Endothelial cell of umbilical vein (primary cell): ENCODE data around the gene H2AZ2. TPM values are rescaled to one million over a fixed set of nuclear protein-coding genes. Genes with fewer than 3 reads are reported as not detected.

Source experiments
- BruUV-seq: library from RNA; stranded (reverse); fragments of 400-500 nt; replicated peaks from 2 replicates; lab custom pipeline; 2021; lab: Mats Ljungman, UMichigan
- CTCF ChIA-PET: fragments of 300-600, 350-600 bp; sonication (Branson Sonifier 250); formaldehyde crosslinking; loops from one replicate; lab custom pipeline; 2021; ENCODE audit warnings: antibody characterized with exemption, inconsistent platforms; lab: Charles Lee
- POLR2A ChIA-PET: fragments of 300-600, 350-600 bp; sonication (Branson Sonifier 250); formaldehyde crosslinking; loops from one replicate; lab custom pipeline; 2021; ENCODE audit warnings: antibody characterized with exemption, inconsistent platforms; lab: Charles Lee
- DNase-seq: peaks from one replicate; pipeline ENCODE4 v3.0.0-alpha.2; 2011; ENCODE audit warnings: low read depth, low spot score
- FAIRE-seq: peaks from 2 replicates; lab custom pipeline; 2011; peaks lifted over from hg19 to GRCh38; lab: Jason Lieb, UNC
- H2AFZ ChIP-seq: 2 replicates; pipeline ENCODE4 v1.6.0; 2012; ENCODE audit warnings: low read depth, low read length, control low read depth, inconsistent platforms
- H3K27ac ChIP-seq: 2 replicates; pipeline ENCODE4 v1.5.1; 2011; ENCODE audit warnings: low read depth, mild to moderate bottlenecking, control low read depth, low read length, moderate library complexity; ENCODE audit not compliant: insufficient read depth
- H3K27me3 ChIP-seq, 2 experiments: 2 replicates each; pipeline versions ENCODE4 v1.6.0 to v1.6.1; 2011; ENCODE audit warnings: low read length in 2 of 2, mixed read lengths in 1 of 2; ENCODE audit not compliant: control insufficient read depth in 2 of 2, insufficient read depth in 2 of 2
- H3K36me3 ChIP-seq, 2 experiments: 2 replicates in 1 of 2; 3 replicates in 1 of 2; pipeline ENCODE4 v1.5.1; 2011; ENCODE audit warnings: low read length in 2 of 2, mild to moderate bottlenecking in 1 of 2, moderate library complexity in 1 of 2; ENCODE audit not compliant: control insufficient read depth in 2 of 2, insufficient read depth in 2 of 2; ENCODE audit errors: extremely low read depth in 1 of 2
- H3K4me1 ChIP-seq: 3 replicates; pipeline ENCODE4 v1.5.1; 2011; ENCODE audit warnings: mild to moderate bottlenecking, low read length; ENCODE audit not compliant: control insufficient read depth, insufficient read depth; ENCODE audit errors: extremely low read depth
- H3K4me2 ChIP-seq: 2 replicates; pipeline ENCODE4 v1.6.1; 2011; ENCODE audit warnings: low read length, control low read depth, mixed read lengths; ENCODE audit not compliant: insufficient read depth
- H3K4me3 ChIP-seq, 3 experiments: fragments of 200-600 bp in 1 of 3; sonication (generic), shearing (Covaris generic) in 1 of 3; replicated peaks in 1 of 3; 2 replicates each; pipeline ENCODE4 v1.5.1; 2011 to 2016; ENCODE audit warnings: control low read depth in 3 of 3, low read length in 3 of 3, mild to moderate bottlenecking in 2 of 3, inconsistent platforms in 1 of 3, low read depth in 1 of 3, moderate library complexity in 1 of 3; ENCODE audit not compliant: insufficient read depth in 1 of 3
- H3K79me2 ChIP-seq: 2 replicates; pipeline ENCODE4 v1.6.0; 2012; ENCODE audit warnings: low read length, inconsistent platforms; ENCODE audit not compliant: control insufficient read depth, insufficient read depth
- H3K9ac ChIP-seq: replicated peaks from 2 replicates; pipeline ENCODE3; 2011; ENCODE audit warnings: low read length, control low read depth; ENCODE audit not compliant: insufficient read depth; ENCODE audit errors: extremely low read depth
- H3K9me1 ChIP-seq: replicated peaks from 3 replicates; pipeline ENCODE4 v1.6.0; 2011; ENCODE audit warnings: mild to moderate bottlenecking, low read length; ENCODE audit not compliant: control insufficient read depth, insufficient read depth; ENCODE audit errors: extremely low read depth
- H3K9me3 ChIP-seq: replicated peaks from 2 replicates; pipeline ENCODE4 v1.5.1; 2012; ENCODE audit warnings: low read length, inconsistent platforms; ENCODE audit not compliant: control insufficient read depth, insufficient read depth
- H4K20me1 ChIP-seq: replicated peaks from 2 replicates; pipeline ENCODE3; 2011; ENCODE audit warnings: mild to moderate bottlenecking, low read length; ENCODE audit not compliant: control insufficient read depth, insufficient read depth; ENCODE audit errors: extremely low read depth
- CTCF ChIP-seq, 2 donors: IDR thresholded peaks; 1 replicate in 1 of 2; 2 replicates in 1 of 2; pipeline ENCODE4 v1.5.1; 2011; ENCODE audit warnings: low read length in 2 of 2, mild to moderate bottlenecking in 2 of 2, moderate library complexity in 2 of 2, control low read depth in 1 of 2, inconsistent platforms in 1 of 2, low read depth in 1 of 2; ENCODE audit not compliant: insufficient read depth in 1 of 2; ENCODE audit errors: extremely low read depth in 1 of 2
- EZH2 ChIP-seq: IDR thresholded peaks from 2 replicates; pipeline ENCODE4 v1.6.1; 2012; ENCODE audit warnings: borderline replicate concordance, low read depth, mild to moderate bottlenecking, moderate library complexity, low read length, inconsistent platforms; ENCODE audit not compliant: severe bottlenecking
- FOS ChIP-seq: IDR thresholded peaks from 2 replicates; pipeline ENCODE4 v1.6.1; 2011; ENCODE audit warnings: mild to moderate bottlenecking, low read length, moderate library complexity, borderline replicate concordance; ENCODE audit not compliant: insufficient read depth
- GATA2 ChIP-seq: IDR thresholded peaks from 2 replicates; pipeline ENCODE4 v1.7.0; 2011; ENCODE audit warnings: low read depth, mild to moderate bottlenecking, moderate library complexity, mixed read lengths, low read length; ENCODE audit not compliant: insufficient read length, insufficient read depth
- JUN ChIP-seq: IDR thresholded peaks from 2 replicates; pipeline ENCODE4 v1.6.1; 2011; ENCODE audit warnings: borderline replicate concordance, low read depth; ENCODE audit not compliant: insufficient read length, insufficient read depth
- MAX ChIP-seq: IDR thresholded peaks from 2 replicates; pipeline ENCODE4 v1.6.1; 2011; ENCODE audit not compliant: insufficient read depth, insufficient read length
- MYC ChIP-seq: IDR thresholded peaks from one replicate; pipeline ENCODE4 v1.6.1; 2011; ENCODE audit warnings: mild to moderate bottlenecking, low read depth, low read length
- POLR2A ChIP-seq: IDR thresholded peaks from 2 replicates; pipeline ENCODE4 v1.6.1; 2012; ENCODE audit warnings: low read depth, mild to moderate bottlenecking, control low read depth, low read length
- POLR2AphosphoS5 ChIP-seq: IDR thresholded peaks from 2 replicates; pipeline ENCODE4 v1.6.1; 2012; ENCODE audit warnings: low read depth, mild to moderate bottlenecking, control low read depth, low read length, moderate library complexity; ENCODE audit not compliant: insufficient read depth
- dilution Hi-C: fragments of 300-500 bp; cut with MboI; formaldehyde crosslinking; loops from one replicate; pipeline ENCODE4 v1.15.0; 2019; ENCODE audit warnings: low sequenced_read_pairs; ENCODE audit not compliant: extremely low pct_ligation_motif_present
- intact Hi-C: fragments of 100-400 bp; cut with micrococcal nuclease; formaldehyde crosslinking; loops from one replicate; pipeline ENCODE4 v1.10.0; 2022
- polyA plus RNA-seq, 4 experiments: library from polyadenylated mRNA; depleted of rRNA in 3 of 4; stranded (reverse) in 3 of 4; unstranded in 1 of 4; fragments of >200 nt; gene quantifications; 2 replicates each; pipeline versions ENCODE4 v1.2.1 to v1.2.3, GENCODE V29; 2011 to 2012; ENCODE audit warnings: missing spikeins in 1 of 4
- total RNA-seq: library from RNA; stranded (reverse); gene quantifications from 2 replicates; pipeline ENCODE4 v1.2.3, GENCODE V29; 2021

Gene H2AZ2
- total and polyA plus RNA-seq, 2 donors (not counting 3 experiments of a cell fraction or from before 2014, with no cell fraction given): 225 to 232 TPM

DNA sequence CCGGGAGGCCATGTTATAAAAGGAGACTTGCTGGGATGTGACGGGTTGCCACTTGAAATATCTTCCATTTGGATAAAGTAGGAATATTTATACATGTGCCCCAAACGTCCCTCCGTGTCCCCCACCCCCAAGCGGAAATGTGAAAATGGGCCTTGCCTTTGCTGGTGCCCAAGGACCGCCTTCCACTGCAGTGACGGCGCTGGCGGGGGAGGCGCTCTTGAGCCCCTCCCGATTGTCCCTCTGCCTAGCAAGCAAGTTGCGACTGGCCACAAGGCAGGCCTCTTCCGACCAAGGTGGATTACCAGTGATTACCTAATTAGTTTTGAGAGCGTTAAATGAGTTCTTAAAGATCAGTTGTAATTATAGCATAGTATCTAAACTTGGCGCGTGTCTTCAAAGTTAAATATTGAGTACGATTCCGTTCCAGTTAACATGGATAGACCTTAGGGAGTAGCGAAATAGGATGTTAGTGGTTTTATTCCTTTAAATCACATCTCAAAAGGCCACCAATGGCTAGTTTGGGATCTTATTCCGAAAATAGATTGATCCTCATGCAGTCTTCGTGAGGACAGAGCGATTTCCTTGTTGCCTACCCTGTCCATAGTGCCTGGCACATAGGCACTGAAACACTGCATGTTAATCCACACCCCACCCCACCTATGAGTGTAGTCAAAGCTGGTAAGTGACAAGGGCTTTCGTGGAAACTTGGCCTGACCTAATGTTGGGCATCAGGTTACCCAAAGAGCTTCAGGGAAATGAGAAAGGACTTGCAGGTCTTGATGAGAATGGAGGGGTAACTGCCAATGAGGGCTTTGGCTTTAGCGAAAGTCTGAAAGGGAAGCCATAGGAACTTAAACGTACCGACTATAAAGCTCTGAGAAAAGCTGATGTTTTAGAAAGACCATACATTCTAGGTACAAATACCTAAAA is 50.3 kb downstream of the H2AZ2 start:
- Histone ChIP-seq H3K4me3 (peak overlapping the region; percentile 91 to 93 (median 93)), H3K36me3 (peaks cover 18 to 25% of the 10 kb centered on the region in 2 experiments), H3K79me2 (peaks cover 50% of the 10 kb centered on the region), H2AFZ (no peak overlapping the region), H3K27me3 (no peaks in the 10 kb centered on the region), H3K9me1 (no peaks in the 10 kb centered on the region), H3K4me1 (peaks cover 10% of the 10 kb centered on the region), H3K4me2 (peak overlapping the region; percentile 91), H4K20me1 (peaks cover 10% of the 10 kb centered on the region), H3K9ac (peak overlapping the region; percentile 100), H3K9me3 (no peaks in the 10 kb centered on the region), H3K27ac (peak overlapping the region; percentile 97)
- BruUV-seq: TSS peak; percentile 31
- DNase-seq (peak; percentile 90), FAIRE-seq (peak; percentile 87)
- ChIA-PET CTCF (interaction anchor here (1.0 to 2.4 kb wide), 5 partner anchors 11 to 209 kb away, joined by 3 to 14 read pairs (median 4); partner anchors contain the start of gene H2AZ2), POLR2A (interaction anchor here (0.9 to 1.5 kb wide), 5 partner anchors 26 to 206 kb away, joined by 3 to 10 read pairs (median 3); partner anchors contain the start of genes H2AZ2 and OGDH)
- dilution Hi-C loops: no loop called here
- TF ChIP-seq GATA2 (no peak), EZH2 (no peak), POLR2AphosphoS5 (no peak), MYC (no peak), CTCF (IDR thresholded peaks at IDR 0.05; ENCODE audit: extremely low read depth in 1 of 2, insufficient read depth in 1 of 2, low read depth in 1 of 2, low read length in 2 of 2) (peak; percentile 20 to 56), JUN (no peak), POLR2A (peak; percentile 43), MAX (peak; percentile 25), FOS (no peak)
- intact Hi-C loops: loop anchor here (1.0 to 2.0 kb wide), 3 partner anchors 51 to 210 kb away; partner anchors contain the start of gene H2AZ2
